GM19324 (cell line): Measurements from ENCODE around the gene RAI1.

Source experiments
- ATAC-seq: cut with Tn5 transposase; IDR thresholded peaks from one replicate; pipeline ENCODE4 v1.9.1; 2021; ENCODE audit warnings: mild to moderate bottlenecking, moderate library complexity; ENCODE audit not compliant: unreplicated experiment, low FRiP score

The RAI1 gene

GRCh38 chr17:17745476-17746455, 64.5 kb downstream of the RAI1 start:
- ATAC-seq: no peak

DNA sequence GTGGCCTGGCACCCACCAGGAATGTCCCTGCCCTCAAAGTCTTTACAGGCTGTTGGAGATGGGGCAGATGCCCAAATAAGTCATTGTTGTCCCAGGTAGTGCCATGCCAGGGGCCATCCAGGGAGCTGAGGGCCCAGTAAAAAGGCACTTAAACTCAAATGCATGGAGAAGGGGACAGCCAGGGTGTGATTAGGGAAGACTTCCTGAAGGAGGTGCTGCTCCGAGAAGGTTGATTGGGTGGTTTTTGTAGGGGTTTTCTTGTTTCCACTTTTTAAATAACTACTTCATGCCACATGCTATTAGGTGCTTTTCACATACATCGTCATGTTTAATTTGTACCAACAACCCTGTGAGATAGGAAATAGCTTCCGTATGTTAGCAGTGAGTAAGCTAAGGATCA, 66.9 kb downstream of the RAI1 start:
- ATAC-seq: no peak

GRCh38 chr17:17748604-17749003, 67.3 kb downstream of the RAI1 start:
- no peak for ATAC-seq

DNA sequence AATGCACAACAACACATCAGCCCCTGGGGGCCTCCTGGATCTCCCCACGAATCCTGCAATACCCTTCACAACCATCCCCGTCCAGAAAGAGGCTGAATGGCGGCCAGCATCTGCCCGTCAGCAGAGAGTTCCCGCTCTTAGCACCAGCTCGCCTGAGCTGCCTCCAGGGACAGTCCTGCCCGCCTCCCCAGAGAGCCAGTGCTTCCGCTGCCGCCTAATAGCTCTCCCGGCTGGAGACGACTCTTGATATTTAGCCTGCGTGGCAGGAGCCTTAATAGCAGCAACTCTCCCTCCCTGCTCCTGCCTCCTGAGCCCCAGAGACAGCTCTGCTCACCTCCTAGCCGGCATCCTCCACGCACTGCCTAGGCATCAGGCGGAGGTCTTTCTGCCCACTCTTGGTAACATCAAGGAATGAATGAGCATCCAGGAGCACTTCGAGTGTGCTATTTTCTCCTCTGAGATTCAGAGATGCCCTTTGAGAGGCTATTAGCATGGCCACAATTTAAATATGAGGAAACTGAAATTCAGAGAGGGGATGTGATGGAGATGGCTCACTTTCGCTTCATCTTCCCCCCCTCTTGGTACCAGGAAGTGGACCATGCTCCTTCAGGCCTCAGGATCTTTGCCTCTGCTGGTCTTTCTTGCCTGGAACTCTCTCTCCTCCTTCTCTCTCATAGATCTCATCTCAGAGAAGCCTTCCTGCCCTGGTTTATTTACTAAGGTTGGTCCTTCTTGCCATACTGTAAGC, 67.9 kb downstream of the RAI1 start:
- ATAC-seq: no peak

GRCh38 chr17:17749921-17750320, 68.7 kb downstream of the RAI1 start:
- no peak for ATAC-seq

GRCh38 chr17:17750881-17751280, 69.6 kb downstream of the RAI1 start:
- no peak for ATAC-seq

- ATAC-seq: no peak
These were observed 70.3 kb downstream of the RAI1 start for GRCh38 chr17:17751489-17752088.

DNA sequence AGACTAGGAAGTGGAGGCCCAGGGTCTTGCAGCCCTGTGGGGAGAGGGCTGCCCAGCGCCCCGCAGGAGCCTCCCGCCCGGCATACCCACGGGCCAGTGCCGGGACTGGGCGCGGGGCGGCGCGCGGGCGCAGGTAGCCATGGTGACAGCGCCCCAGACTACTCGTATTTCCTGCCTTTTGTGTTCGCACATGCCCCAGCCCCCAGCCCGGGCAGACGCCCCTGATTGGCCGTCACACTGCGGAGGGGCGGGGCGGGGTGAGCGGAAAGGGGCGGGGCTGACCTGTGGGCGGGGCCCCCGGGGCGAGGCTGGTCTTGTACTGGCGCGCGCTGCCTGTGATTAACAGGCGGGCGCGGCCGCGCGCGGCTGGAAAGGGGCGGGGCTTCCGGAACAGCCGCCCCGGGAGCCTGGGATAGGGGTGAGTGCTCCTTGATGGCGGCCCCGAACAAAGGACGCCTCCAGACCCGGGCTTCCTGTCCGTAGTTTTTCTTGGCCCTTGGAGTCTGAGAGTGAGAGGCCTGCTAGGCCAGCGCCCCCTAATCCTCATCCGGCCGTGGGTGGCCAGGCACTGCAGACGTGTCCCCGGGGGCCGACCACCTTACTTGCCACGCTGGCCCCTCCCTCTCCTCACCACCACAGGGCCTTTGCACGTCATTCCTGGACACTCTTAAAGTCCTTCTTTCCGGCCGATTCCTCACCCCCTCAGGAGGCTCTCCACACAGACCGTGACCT, 71.0 kb downstream of the RAI1 start:
- ATAC-seq: peak; percentile 84

DNA sequence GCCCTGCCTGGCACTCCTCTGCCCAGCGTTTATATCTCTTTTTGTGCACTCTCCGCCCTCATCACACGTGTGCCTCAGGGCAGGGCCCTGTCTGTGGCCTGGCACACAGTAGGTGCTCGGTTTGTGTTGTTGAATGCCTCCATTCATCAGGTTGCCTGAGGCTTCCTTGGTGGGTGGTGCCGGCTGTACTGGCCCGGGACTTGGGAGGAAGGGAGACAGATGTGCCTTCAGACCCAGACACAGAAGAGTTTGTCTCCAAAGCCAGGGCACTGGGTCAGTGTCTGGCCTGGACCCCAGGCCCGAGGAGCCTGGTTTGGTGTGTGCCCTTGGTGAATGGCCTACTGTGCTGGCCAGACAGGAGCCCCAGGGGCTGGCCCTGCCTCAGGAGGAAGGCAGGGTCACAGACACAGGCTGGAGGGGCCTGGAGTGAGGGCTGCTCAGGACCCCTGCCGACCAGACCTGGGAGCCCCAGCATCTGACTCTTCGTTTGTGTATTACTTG, 71.6 kb downstream of the RAI1 start:
- no peak for ATAC-seq

DNA sequence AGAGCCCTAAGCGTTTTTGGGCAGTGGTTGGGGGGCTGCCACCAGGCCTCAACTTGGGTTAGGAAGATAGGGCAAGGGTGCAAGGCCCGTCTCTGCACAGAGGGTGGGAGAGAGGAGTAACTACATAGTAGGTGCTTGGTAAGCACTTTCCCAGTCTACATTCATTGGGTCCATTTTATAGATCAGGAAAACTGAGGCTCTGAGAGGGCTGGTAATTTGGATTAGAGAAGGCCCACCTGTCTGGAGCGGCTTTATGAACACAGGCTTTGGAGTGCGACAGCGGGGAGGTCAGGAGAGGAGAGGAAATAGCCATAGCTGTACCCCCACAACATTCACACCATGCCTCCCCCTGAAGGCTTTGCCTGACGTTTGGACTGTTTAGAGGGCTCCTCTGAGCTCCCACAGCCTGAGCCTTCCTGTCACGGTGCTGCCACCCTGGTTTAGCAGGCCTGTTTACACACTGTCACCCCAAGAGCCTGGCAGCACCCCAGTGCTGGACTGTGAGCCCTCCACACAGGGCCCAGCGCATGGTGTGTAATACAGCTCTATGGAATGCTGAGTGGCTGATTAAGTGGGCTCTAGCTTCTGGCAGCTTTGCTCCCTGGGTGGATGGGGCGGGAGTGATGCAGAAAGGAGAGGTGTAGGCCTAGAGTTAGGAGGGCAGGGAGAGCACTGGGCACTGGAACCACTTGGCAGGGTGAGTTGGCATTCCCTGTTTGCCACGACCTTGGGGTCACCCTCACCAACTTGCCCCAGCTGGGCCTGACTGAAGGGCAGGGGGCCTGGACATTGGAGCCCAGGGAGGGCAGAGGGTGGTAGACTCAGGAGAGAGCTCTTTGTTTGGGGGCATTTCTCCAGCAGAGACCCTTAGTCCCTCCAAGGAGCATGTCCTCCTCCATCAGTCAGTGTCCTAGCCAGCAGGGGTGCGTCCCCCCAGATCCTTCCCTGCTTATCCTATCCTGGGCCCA, 73.7 kb downstream of the RAI1 start:
- ATAC-seq: no peak

GRCh38 chr17:17755715-17756114, 74.5 kb downstream of the RAI1 start:
- no peak for ATAC-seq

DNA sequence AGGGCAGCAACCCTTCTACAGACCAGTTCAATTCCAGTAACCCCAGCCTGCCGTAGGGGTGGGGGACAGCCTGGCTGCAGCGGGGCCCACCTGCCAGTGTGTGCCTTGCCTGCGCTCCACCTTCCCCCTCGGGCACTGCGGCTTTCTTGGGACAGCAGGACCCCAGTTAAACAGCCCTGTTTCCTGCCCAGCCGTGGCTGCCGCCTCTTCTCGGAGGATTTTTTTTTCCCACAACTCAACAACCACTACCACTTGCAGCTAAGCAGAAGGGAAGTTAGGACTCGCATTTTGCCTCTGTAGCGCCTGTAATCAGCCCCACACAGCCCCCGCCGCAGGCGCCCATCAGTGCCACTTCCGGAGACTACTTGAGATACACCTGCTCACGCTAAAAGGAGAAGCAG, 76.1 kb downstream of the RAI1 start:
- no peak for ATAC-seq

- no peak for ATAC-seq
These were observed 76.9 kb downstream of the RAI1 start for GRCh38 chr17:17757956-17758845.

DNA sequence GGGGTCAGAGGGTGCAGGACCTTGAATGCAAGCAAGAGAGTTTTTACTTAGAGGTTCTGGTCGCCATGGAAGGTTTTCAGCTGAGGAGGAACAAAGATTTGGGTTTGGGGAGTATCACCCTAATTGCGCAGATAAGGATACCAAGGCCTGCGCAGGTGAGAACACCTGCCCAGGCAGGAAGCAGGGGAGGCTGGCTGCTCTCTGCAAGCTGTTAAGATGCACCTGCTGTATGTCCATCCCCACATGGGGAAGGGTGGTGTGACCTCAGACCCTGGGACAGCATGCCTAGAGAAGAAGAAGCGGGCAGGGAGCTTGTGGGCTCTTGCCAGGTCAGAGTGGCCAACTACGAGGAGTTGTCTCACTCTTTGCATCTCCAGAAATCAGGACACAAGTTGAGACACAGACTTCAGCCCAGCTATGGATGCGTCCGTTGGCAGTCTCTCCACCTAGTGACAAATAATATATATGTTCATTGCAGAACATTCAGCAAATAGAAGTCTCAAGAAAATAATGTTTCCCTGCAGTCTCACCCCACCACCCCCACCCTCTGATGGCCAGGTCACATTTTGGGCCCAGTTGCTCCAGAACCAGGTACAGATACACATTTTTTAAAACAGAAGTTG, 77.8 kb downstream of the RAI1 start:
- no peak for ATAC-seq

DNA sequence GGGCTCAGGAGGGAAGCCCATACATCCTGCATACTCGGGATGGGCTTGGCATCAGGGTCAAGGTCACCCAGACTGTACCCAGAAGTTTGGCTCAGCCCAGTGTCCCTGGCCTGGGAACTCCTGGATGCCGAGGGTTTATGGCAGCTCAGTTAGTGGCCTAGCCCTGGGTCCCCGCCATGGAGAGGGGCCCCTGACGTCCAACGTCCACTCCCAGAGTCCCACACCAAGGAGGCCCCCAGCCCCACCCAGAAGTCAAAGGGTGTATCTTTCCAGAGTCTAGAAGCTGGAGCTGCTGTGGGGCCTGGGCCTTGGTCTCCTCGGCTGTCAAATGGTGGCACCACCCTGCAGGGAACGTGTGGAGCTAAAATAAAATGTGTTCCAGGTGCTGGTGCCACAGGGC, 79.1 kb downstream of the RAI1 start:
- no peak for ATAC-seq

GRCh38 chr17:17760872-17761550, 79.8 kb downstream of the RAI1 start:
- no peak for ATAC-seq
